Measurements from ENCODE around the gene EDA. TPM values are rescaled to one million over a fixed set of nuclear protein-coding genes. Genes with fewer than 3 reads are reported as not detected.

Gene EDA
- total RNA-seq, 2 donors from 2014 or later = 0.08 to 0.14 TPM

GRCh38 chrX:70049925-70050324 is 434.0 kb downstream of the EDA start, which contains the start of gene AWAT2:
TSS of gene AWAT2 (minus strand) at chrX:70049938. CDS start at chrX:70049932, 6 bp downstream.
- no peak for ATAC-seq
- Mint-ChIP-seq H3K4me1 (ENCODE audit: low read depth in 2 of 2) (no peaks in the 10 kb centered on the region), H3K4me3 (no peak within 1 kb of the TSS), H3K9me3 (no peaks in the 10 kb centered on the region), H3K27ac (no peak within 1 kb of the TSS), H3K36me3 (no peaks in the 10 kb centered on the region), H3K27me3 (peaks cover 11 to 14% of the 10 kb centered on the region in 2 donors)
- DNase-seq (ENCODE audit: low spot score) = no peak

GRCh38 chrX:70052895-70053615 is 437.1 kb downstream of the EDA start:
- no peak overlapping the region for H3K27ac Mint-ChIP-seq

GRCh38 chrX:70054391-70054790 is 438.5 kb downstream of the EDA start:
- Mint-ChIP-seq H3K27ac (no peak overlapping the region), H3K4me3 (no peak overlapping the region), H3K27me3 (peaks cover 0 to 21% of the 10 kb centered on the region in 2 donors), H3K9me3 (no peaks in the 10 kb centered on the region), H3K36me3 (no peaks in the 10 kb centered on the region), H3K4me1 (ENCODE audit: low read depth in 2 of 2) (no peaks in the 10 kb centered on the region)
- ATAC-seq = no peak
- no peak for DNase-seq (ENCODE audit: low spot score)

More at GRCh38 chrX:70052895-70053615, 437.1 kb downstream of the EDA start:
- Mint-ChIP-seq H3K9me3 (no peaks in the 10 kb centered on the region), H3K27me3 (peaks cover 7 to 21% of the 10 kb centered on the region in 2 donors), H3K4me3 (no peak overlapping the region), H3K4me1 (ENCODE audit: low read depth in 2 of 2) (no peaks in the 10 kb centered on the region), H3K36me3 (no peaks in the 10 kb centered on the region)
- ATAC-seq = peak in 1 of 2 donors; percentile 30
- DNase-seq (ENCODE audit: low spot score) = no peak

- DNase-seq (ENCODE audit: low spot score) (no peak), ATAC-seq (no peak)
- H3K27ac Mint-ChIP-seq = no peak within 1 kb of the TSS
- H3K27me3 Mint-ChIP-seq = peaks cover 0 to 16% of the 10 kb centered on the region in 2 donors
- H3K4me3 Mint-ChIP-seq = no peak within 1 kb of the TSS
- H3K9me3 Mint-ChIP-seq = no peaks in the 10 kb centered on the region
- no peaks in the 10 kb centered on the region for H3K4me1 Mint-ChIP-seq (ENCODE audit: low read depth in 2 of 2)
- no peaks in the 10 kb centered on the region for H3K36me3 Mint-ChIP-seq
Observed at GRCh38 chrX:70062076-70062475, 446.2 kb downstream of the EDA start, which contains the start of gene OTUD6A. TSS of gene OTUD6A (plus strand) at chrX:70062457. CDS start at chrX:70062525, 68 bp downstream.

- no peak for DNase-seq (ENCODE audit: low spot score)
- peaks cover 0 to 15% of the 10 kb centered on the region in 2 donors for H3K27me3 Mint-ChIP-seq
- H3K9me3 Mint-ChIP-seq = no peaks in the 10 kb centered on the region
- ATAC-seq = no peak
- H3K4me1 Mint-ChIP-seq (ENCODE audit: low read depth in 2 of 2) = no peaks in the 10 kb centered on the region
- no peak overlapping the region for H3K4me3 Mint-ChIP-seq
- H3K27ac Mint-ChIP-seq = no peak overlapping the region
- no peaks in the 10 kb centered on the region for H3K36me3 Mint-ChIP-seq
Observed at GRCh38 chrX:70062961-70063550, 447.1 kb downstream of the EDA start.

GRCh38 chrX:70066646-70067045 is 450.7 kb downstream of the EDA start:
- Mint-ChIP-seq H3K27me3 (peaks cover 0 to 12% of the 10 kb centered on the region in 2 donors), H3K27ac (no peak overlapping the region), H3K4me1 (ENCODE audit: low read depth in 2 of 2) (no peaks in the 10 kb centered on the region), H3K36me3 (no peaks in the 10 kb centered on the region), H3K4me3 (no peak overlapping the region), H3K9me3 (no peaks in the 10 kb centered on the region)
- DNase-seq (ENCODE audit: low spot score) (no peak), ATAC-seq (no peak)

GRCh38 chrX:70079297-70079696 is 463.4 kb downstream of the EDA start:
- Mint-ChIP-seq H3K4me3 (no peak overlapping the region), H3K27ac (no peak overlapping the region), H3K27me3 (peaks cover 0 to 12% of the 10 kb centered on the region in 2 donors), H3K9me3 (no peaks in the 10 kb centered on the region), H3K36me3 (no peaks in the 10 kb centered on the region), H3K4me1 (ENCODE audit: low read depth in 2 of 2) (no peaks in the 10 kb centered on the region)
- ATAC-seq (no peak), DNase-seq (ENCODE audit: low spot score) (no peak)

- DNase-seq (ENCODE audit: low spot score) = no peak
- no peaks in the 10 kb centered on the region for H3K9me3 Mint-ChIP-seq
- H3K36me3 Mint-ChIP-seq = no peaks in the 10 kb centered on the region
- peaks cover 0 to 12% of the 10 kb centered on the region in 2 donors for H3K27me3 Mint-ChIP-seq
- H3K4me1 Mint-ChIP-seq (ENCODE audit: low read depth in 2 of 2) = no peaks in the 10 kb centered on the region
- H3K4me3 Mint-ChIP-seq = no peak overlapping the region
- ATAC-seq = no peak
- no peak overlapping the region for H3K27ac Mint-ChIP-seq
Observed at GRCh38 chrX:70079870-70080269, 464.0 kb downstream of the EDA start.

- H3K4me1 Mint-ChIP-seq (ENCODE audit: low read depth in 2 of 2) = no peaks in the 10 kb centered on the region
- no peak overlapping the region for H3K27ac Mint-ChIP-seq
- peaks cover 0 to 12% of the 10 kb centered on the region in 2 donors for H3K27me3 Mint-ChIP-seq
- no peaks in the 10 kb centered on the region for H3K9me3 Mint-ChIP-seq
- ATAC-seq (no peak), DNase-seq (ENCODE audit: low spot score) (peak; percentile 25)
- H3K36me3 Mint-ChIP-seq = no peaks in the 10 kb centered on the region
- H3K4me3 Mint-ChIP-seq = no peak overlapping the region
Observed at GRCh38 chrX:70082723-70083122, 466.8 kb downstream of the EDA start.

GRCh38 chrX:70084592-70085240 is 468.8 kb downstream of the EDA start:
- Mint-ChIP-seq H3K27ac (no peak overlapping the region), H3K27me3 (peaks cover 6 to 9% of the 10 kb centered on the region in 2 donors), H3K4me3 (no peak overlapping the region), H3K9me3 (no peaks in the 10 kb centered on the region), H3K36me3 (no peaks in the 10 kb centered on the region), H3K4me1 (ENCODE audit: low read depth in 2 of 2) (no peaks in the 10 kb centered on the region)
- ATAC-seq (no peak), DNase-seq (ENCODE audit: low spot score) (no peak)

GRCh38 chrX:70087857-70088630 is 472.1 kb downstream of the EDA start:
- H3K4me1 Mint-ChIP-seq (ENCODE audit: low read depth in 2 of 2) = no peaks in the 10 kb centered on the region
- peaks cover 7 to 8% of the 10 kb centered on the region in 2 donors for H3K27me3 Mint-ChIP-seq
- no peaks in the 10 kb centered on the region for H3K9me3 Mint-ChIP-seq
- H3K36me3 Mint-ChIP-seq = no peaks in the 10 kb centered on the region
- ATAC-seq (no peak), DNase-seq (ENCODE audit: low spot score) (no peak)
- no peak overlapping the region for H3K4me3 Mint-ChIP-seq
- H3K27ac Mint-ChIP-seq = no peak overlapping the region

GRCh38 chrX:70088751-70089150 is 472.8 kb downstream of the EDA start:
- Mint-ChIP-seq H3K9me3 (no peaks in the 10 kb centered on the region), H3K36me3 (no peaks in the 10 kb centered on the region), H3K27ac (no peak overlapping the region), H3K27me3 (peaks cover 8 to 9% of the 10 kb centered on the region in 2 donors), H3K4me1 (ENCODE audit: low read depth in 2 of 2) (no peaks in the 10 kb centered on the region), H3K4me3 (no peak overlapping the region)
- DNase-seq (ENCODE audit: low spot score) = no peak
- no peak for ATAC-seq

Data from natural killer cell treated with Interleukin-12 subunit alpha and Interleukin-12 subunit beta and Interleukin-15 and Interleukin-18, amount 100 ng/mL, for 72 hours (primary cell).